HG02943 (cell line): ENCODE results near the gene HMGXB4.
A peak's percentile ranks its signal among the peaks of the same experiment; 100 is the strongest.

Source experiments
- ATAC-seq: cut with Tn5 transposase; IDR thresholded peaks from one replicate; pipeline ENCODE4 v1.9.1; 2021; ENCODE audit warnings: mild to moderate bottlenecking, low read depth, moderate library complexity; ENCODE audit not compliant: unreplicated experiment

The HMGXB4 gene

DNA sequence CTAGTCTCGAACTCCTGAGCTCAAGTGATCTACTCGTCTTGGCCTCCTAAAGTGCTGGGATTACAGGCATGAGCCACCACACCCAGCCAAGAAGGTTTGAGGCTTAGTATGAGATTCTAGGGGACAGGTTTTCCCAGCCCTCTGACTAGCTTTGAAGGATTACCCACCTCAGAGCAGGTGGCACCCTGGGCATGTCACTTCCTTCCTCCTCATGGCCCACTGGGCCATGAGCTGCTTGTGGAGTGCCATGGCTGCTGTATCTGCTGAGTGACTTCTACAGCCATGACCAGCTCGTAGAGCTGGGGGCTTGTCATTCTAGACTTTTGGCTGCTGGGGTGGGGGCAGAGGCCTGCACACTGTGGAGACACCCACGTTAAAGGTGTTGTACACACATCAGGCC lies 67.5 kb downstream of the HMGXB4 start:
- ATAC-seq = no peak

GRCh38 chr22:35325209-35325608 lies 67.9 kb downstream of the HMGXB4 start:
- no peak for ATAC-seq

GRCh38 chr22:35326854-35327562 lies 69.7 kb downstream of the HMGXB4 start:
- no peak for ATAC-seq

- ATAC-seq = no peak
Observed at GRCh38 chr22:35327690-35328471, 70.6 kb downstream of the HMGXB4 start.

- no peak for ATAC-seq
Observed at GRCh38 chr22:35328472-35328885, 71.2 kb downstream of the HMGXB4 start.

DNA sequence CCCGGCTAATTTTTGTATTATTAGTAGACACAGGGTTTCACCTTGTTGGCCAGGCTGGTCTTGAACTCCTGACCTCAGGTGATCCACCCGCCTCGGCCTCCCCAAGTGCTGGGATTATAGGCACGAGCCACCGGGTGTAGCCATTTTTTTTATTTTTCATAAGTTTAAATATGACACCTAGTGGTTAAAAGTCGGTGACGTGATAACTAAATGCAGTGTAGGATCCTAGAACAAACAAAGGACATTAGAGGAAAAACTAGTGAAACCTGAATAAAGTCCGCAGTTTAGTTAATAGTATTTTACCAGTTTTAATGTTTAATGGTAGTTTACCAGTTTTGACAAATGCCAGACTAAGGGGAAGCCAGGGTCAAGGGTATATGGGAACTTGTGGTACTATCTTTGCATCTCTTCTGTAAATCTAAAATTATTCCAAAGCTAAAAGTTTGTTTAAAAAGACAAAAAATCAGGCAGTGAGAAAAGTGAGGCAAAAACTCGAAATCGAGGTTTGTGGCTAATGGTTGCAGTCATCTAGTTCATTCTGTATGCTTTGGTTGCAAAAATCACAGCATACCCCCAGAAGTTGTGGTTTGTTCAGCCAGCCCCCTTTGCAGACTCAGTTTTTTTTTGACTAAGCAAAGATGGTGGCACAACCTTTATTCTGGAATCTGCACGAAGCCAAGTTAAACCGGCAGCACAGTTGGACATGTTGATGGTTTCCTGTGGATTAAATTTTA lies 72.0 kb downstream of the HMGXB4 start:
- no peak for ATAC-seq

DNA sequence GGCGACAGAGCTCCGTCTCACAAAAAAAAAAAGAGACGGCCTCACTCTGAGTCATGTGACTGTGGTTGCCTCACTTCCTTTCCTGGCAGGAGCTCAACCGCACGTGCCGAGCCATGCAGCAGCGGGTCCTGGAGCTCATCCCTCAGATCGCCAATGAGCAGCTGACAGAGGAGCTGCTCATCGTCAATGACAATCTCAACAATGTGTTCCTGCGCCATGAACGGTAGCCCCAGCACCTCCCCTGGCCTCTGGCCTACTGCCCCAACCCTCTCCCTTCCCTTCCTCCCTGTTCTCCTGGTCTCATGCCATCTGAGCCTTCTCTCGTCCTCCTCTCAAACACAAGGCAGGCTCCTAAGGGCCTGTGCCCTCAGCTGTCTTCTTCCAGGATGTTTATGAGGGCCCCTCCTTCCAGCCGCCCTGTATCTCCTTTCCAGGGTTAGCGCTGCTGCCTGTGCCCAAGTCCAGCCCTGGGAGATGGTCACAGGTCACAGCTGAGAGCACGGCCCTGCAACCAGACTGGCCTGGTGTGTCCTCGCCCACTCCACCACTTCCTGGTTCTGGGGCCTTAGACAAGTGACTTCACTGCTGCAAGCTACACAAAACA lies 73.1 kb downstream of the HMGXB4 start:
- no peak for ATAC-seq

- no peak for ATAC-seq
Observed at GRCh38 chr22:35332278-35332677, 75.0 kb downstream of the HMGXB4 start.

GRCh38 chr22:35333220-35333619 lies 75.9 kb downstream of the HMGXB4 start:
- no peak for ATAC-seq

- no peak for ATAC-seq
Observed at GRCh38 chr22:35334004-35334403, 76.7 kb downstream of the HMGXB4 start.

- no peak for ATAC-seq
Observed at GRCh38 chr22:35335468-35335867, 78.2 kb downstream of the HMGXB4 start.

DNA sequence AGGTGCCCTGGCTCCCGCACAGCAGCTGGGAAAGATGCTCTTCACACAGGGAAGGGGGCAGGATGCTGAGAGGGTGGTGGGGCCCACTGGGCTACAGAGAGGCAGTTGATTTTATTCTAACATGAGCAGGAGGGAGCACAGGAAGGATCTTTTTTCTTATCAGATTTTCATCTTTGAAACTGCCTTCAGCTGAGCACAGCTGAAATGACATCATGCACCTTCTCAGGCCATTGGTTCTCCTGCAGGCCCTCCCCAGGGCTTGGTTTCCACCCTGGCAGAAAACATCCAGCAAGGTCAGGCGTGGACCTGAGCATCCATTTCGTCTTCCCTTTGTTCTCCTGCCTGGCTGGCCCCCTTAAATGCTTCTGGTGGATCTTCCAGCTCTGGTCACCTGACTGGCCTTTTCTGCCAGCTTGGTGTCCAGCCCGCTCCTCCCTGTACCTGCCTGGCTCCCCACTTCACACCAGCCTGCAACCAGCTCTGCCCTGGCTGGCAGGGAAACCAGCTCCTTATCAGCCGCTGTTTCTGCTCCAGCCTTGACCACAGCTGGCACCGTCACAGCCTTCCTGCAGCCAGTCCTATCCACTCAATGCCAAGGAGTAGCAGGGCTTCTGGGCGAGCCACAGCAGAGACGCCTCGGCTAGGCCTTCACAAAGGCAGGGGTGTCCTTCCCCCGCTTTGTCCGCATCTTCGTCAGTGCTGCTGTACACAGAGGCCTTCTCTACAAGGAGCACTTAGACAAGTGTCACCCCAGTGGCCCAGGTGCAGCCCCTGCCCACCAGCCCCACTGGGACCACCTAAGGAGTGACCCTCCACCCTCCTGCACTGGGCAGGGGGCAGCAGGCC lies 78.9 kb downstream of the HMGXB4 start:
- no peak for ATAC-seq

DNA sequence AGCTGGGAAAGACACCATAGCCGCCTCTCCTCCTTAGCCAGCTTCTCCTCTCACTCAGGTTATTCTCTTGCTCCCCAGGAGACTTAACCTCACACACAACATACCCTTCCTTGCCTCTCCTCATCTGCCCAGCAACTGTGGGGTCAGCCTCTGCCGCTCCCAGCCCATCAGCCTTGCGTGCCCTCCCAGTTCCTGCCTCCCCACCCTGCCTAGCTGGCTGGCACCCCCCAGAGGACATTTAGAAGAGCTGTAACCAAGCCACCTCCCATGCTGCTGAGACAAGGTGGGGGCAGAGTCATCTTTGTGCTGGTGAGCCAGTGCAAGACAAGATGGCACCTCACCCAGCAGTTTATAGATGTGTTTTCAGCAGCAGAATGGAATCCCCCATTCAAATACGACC lies 80.6 kb downstream of the HMGXB4 start:
- ATAC-seq = no peak

GRCh38 chr22:35341090-35341874 lies 84.0 kb downstream of the HMGXB4 start:
- ATAC-seq = no peak

- ATAC-seq = no peak
Observed at GRCh38 chr22:35342390-35342789, 85.1 kb downstream of the HMGXB4 start.

DNA sequence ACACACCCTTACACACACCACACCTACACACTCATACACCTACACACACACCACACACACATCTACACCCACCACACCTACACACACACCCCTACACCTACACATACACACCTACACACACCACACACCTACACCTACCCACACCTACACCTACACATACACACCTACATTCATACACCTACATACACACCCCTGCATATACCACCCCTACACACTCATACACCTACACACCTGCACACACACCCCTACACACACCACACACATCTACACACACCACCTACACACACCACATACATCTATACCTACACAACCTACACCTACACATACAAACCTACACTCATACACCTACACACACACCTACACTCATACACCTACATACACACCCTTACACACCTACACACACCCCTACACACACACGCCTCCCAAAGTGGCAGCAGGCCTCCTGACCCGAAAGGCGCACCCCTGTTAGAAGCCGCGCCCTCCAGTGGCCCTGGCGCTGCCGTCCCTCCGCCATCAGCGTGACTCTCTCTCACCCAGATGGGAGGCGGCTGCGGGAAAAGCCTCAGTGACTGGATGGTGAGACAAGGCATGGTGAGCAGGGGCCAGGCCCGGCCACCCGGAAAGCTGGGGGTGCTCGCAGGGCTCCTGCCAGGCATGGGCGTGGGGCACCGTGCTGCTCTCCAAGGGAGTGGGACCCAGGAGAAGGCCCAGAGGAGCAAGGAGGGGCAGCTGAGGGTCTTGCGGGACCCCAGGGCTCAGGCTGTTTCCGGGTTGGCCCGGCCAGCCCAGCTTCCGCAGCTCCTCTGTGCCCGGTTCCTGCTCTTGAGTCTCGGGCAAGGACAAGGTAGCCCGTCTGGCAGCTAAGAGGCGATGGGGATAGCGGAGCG lies 86.6 kb downstream of the HMGXB4 start:
- no peak for ATAC-seq

GRCh38 chr22:35344956-35345690 lies 87.8 kb downstream of the HMGXB4 start:
- ATAC-seq = peak; percentile 67
